PFSK-1 (cell line): ENCODE results near the gene CLCF1.

Source experiments
- FOXP2 ChIP-seq: optimal IDR thresholded peaks from 2 replicates; pipeline ENCODE3; 2011; ENCODE audit warnings: borderline replicate concordance, control low read depth, inconsistent platforms; ENCODE audit not compliant: insufficient read depth; ENCODE audit errors: extremely low read length, extremely low read depth
- POLR2AphosphoS5 ChIP-seq: IDR thresholded peaks from 2 replicates; pipeline ENCODE4 v1.6.1; 2012; ENCODE audit warnings: low read depth, mild to moderate bottlenecking, control low read depth, low read length, moderate library complexity
- REST ChIP-seq, 2 experiments: IDR thresholded peaks; 2 replicates each; pipeline versions ENCODE4 v1.6.1 to v1.8.0; 2011 to 2012; ENCODE audit warnings: low read depth in 2 of 2, low read length in 2 of 2, control low read depth in 1 of 2, inconsistent platforms in 1 of 2, mild to moderate bottlenecking in 1 of 2, moderate library complexity in 1 of 2; ENCODE audit not compliant: insufficient read depth in 1 of 2
- SIN3A ChIP-seq: IDR thresholded peaks from 2 replicates; pipeline ENCODE4 v1.6.1; 2012; ENCODE audit warnings: mild to moderate bottlenecking, low read length, moderate library complexity, borderline replicate concordance; ENCODE audit not compliant: insufficient read depth
- TAF1 ChIP-seq: IDR thresholded peaks from 2 replicates; pipeline ENCODE4 v1.6.1; 2012; ENCODE audit warnings: low read length, control low read depth, borderline replicate concordance; ENCODE audit not compliant: insufficient read depth

The CLCF1 gene

GRCh38 chr11:67407688-67408163 lies 34.3 kb upstream of the CLCF1 start:
- TF ChIP-seq TAF1 (no peak), FOXP2 (no peak)

DNA sequence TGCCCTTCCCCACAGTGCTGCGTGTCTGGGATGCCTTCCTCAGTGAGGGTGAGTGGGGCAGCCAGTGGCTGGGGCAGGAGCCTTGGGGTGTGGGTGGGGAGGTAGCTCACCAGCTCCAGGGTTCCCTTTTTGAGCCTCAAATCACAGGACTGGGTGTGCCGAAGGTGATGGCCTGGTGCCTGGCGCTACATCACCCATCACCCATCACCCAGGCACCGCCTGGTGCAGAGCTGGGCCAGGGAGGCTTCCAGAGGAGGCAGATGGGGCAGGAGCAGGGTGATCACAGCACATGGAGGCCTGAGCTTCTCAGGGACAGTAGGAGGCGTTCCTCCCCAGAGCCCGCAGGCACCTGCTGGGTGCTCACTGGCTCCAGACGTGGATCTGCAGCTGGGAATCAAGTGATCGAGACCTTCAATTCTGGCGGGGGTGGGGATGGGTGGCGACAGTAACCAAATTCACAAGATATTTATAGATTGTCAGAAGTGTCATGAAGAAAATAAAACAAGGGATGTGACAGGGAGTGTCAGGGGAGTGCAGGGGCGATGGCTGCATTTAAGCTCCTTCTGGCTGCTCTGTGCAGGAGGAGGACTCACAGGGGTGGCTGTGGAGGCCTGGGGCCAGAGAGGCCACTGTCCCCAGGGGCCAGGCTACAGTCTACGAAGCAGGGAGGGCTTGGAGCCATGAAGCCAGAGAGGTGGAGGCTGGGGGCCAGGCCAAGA lies 33.7 kb upstream of the CLCF1 start:
- no peak for TF ChIP-seq SIN3A

GRCh38 chr11:67406420-67406968 lies 33.1 kb upstream of the CLCF1 start:
- TF ChIP-seq FOXP2 = no peak
- no peak for TF ChIP-seq REST (IDR thresholded peaks at IDR 0.05; ENCODE audit: insufficient read depth in 1 of 2, low read depth in 2 of 2, low read length in 2 of 2)
- no peak for TF ChIP-seq TAF1

DNA sequence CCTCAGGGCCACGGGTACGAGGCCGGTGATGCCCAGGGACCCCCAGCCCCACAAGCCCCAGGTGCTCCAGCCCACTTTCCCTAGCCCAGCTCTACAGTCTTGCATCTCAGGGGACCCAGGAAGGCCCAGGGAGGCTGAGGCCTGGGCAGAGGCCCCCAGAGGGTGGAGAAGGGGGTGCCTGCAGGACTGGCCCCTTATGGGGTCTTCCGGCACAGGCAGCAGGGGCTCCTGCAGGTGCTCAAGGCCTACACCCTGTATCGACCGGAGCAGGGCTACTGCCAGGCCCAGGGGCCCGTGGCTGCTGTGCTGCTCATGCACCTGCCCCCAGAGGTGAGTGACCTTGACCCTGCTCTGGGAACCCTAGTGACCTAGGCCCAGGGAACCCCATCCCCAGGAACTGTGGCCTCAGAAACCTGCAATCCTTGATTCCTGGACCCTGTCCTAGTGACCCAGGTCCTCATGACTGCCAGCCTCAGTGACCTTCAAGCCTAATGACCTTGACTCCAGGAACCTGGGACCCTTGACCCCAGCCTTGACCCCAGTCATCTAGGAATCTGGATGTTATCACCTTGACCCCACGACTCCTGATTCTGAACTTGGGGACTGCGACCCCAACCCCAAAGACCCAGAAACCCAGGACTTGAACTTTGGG lies 32.4 kb upstream of the CLCF1 start:
- no peak for TF ChIP-seq REST (IDR thresholded peaks at IDR 0.05; ENCODE audit: insufficient read depth in 1 of 2, low read depth in 2 of 2, low read length in 2 of 2)

GRCh38 chr11:67405196-67405567 lies 31.8 kb upstream of the CLCF1 start:
- no peak for TF ChIP-seq FOXP2
- TF ChIP-seq REST (IDR thresholded peaks at IDR 0.05; ENCODE audit: insufficient read depth in 1 of 2, low read depth in 2 of 2, low read length in 2 of 2) = no peak
- TF ChIP-seq TAF1 = no peak
- no peak for TF ChIP-seq POLR2AphosphoS5
- TF ChIP-seq SIN3A = no peak

- TF ChIP-seq POLR2AphosphoS5 (no peak), TAF1 (no peak), REST (IDR thresholded peaks at IDR 0.05; ENCODE audit: insufficient read depth in 1 of 2, low read depth in 2 of 2, low read length in 2 of 2) (no peak), SIN3A (no peak), FOXP2 (no peak)
Observed at GRCh38 chr11:67404515-67405195, 31.3 kb upstream of the CLCF1 start.
